GM12873 (cell line): Measurements from ENCODE around the gene CADPS.

Experiments
- CTCF ChIP-seq: IDR thresholded peaks from 2 replicates; pipeline ENCODE4 v1.5.1; 2012; ENCODE audit warnings: low read depth, mild to moderate bottlenecking, moderate library complexity, low read length, control low read depth; ENCODE audit not compliant: insufficient read depth; ENCODE audit errors: missing control alignments

The CADPS gene

GRCh38 chr3:62911526-62911925, 36.3 kb upstream of the CADPS start:
- TF ChIP-seq CTCF = no peak

- no peak for TF ChIP-seq CTCF
Observed at GRCh38 chr3:62905331-62905730, 30.1 kb upstream of the CADPS start.

GRCh38 chr3:62898530-62899496, 23.6 kb upstream of the CADPS start:
- TF ChIP-seq CTCF = no peak

GRCh38 chr3:62895901-62896300, 20.7 kb upstream of the CADPS start:
- no peak for TF ChIP-seq CTCF

GRCh38 chr3:62892951-62893350, 17.7 kb upstream of the CADPS start:
- no peak for TF ChIP-seq CTCF

GRCh38 chr3:62892045-62892444, 16.8 kb upstream of the CADPS start:
- no peak for TF ChIP-seq CTCF

GRCh38 chr3:62888778-62889177, 13.6 kb upstream of the CADPS start:
- TF ChIP-seq CTCF = no peak
